ENCODE measurements around the gene PITRM1.

PITRM1 gene

DNA sequence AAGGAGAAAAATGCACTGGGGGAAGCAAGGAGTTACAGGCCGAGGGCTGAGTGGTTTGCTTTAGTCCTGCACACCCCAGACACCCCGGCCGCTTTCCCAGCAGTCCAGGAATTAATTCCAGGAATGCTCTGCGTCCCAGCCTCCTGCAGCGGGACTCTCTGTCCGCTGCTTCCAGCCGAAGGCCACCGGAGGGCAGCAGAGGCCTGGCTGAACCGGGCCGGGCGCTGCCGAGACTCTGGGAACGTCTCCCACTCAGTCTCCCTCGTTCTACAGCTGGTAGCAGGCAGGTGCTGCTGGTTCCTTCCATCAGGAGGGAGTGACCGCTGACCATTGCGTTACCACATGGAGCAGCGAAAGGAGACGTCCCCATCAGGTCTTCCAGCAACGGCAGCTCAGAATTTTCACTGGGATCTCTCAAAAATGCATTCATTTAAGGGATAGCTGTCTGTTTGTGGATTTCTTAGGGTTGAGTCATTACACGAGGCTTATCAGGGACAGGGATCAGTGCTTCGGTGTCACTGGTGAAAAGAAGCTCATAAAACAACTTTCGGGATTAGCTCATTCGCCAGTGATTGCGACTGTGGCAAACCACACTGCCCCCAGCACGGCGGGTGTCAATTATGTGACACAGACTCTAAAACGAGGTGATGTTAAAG is 24.9 kb upstream of the PITRM1 start:
- H3K27ac ChIP-seq, result peak overlapping the region in 1 of 2 donors; percentile 40
- peak overlapping the region; percentile 63 for H3K4me3 ChIP-seq
- TF ChIP-seq, protein P1, sequence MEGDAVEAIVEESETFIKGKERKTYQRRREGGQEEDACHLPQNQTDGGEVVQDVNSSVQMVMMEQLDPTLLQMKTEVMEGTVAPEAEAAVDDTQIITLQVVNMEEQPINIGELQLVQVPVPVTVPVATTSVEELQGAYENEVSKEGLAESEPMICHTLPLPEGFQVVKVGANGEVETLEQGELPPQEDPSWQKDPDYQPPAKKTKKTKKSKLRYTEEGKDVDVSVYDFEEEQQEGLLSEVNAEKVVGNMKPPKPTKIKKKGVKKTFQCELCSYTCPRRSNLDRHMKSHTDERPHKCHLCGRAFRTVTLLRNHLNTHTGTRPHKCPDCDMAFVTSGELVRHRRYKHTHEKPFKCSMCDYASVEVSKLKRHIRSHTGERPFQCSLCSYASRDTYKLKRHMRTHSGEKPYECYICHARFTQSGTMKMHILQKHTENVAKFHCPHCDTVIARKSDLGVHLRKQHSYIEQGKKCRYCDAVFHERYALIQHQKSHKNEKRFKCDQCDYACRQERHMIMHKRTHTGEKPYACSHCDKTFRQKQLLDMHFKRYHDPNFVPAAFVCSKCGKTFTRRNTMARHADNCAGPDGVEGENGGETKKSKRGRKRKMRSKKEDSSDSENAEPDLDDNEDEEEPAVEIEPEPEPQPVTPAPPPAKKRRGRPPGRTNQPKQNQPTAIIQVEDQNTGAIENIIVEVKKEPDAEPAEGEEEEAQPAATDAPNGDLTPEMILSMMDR (IDR thresholded peaks at IDR 0.05), result peak; percentile 77
- DNase-seq (ENCODE audit: low spot score), result no peak

DNA sequence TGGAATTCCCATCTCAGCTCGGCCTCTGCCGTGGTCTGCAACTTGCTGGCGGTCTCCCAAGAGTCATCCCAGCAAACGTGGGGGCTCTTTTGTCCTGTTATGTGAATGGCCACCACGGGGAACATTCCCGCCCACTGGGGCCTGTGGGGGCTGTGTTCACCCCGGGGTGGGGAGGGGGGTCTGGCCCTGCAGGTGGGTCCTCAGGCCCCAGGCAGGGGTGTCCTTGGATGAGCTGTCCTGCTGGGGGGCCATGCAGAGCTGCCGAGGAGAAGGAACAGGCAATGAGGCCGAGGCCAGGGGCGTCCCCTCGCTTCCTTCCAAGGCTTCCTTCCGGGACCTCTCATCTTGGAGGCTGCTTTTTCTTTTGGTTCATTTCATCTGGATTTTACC is 24.4 kb upstream of the PITRM1 start:
- DNase-seq (ENCODE audit: low spot score), result no peak

DNA sequence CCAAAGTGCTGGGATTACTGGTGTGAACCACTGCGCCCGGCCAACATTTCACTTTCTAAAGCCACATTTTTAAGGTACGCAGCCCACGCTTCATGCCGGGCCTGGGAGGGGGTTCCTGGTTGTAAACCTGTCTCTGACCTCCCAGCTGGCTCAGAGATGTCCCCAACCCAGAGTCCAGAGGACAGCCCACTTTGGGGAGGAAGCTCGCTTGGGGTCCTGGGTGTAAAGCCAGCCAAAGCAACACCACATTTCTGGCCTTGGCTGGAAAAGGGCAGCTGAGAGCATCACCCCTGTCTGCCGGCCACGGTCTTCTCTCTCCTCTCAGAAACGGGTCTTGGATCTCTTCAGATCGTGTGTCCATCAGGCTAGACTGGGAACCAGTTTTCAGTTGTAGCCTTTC is 23.9 kb upstream of the PITRM1 start:
- TF ChIP-seq, protein P1 (IDR thresholded peaks at IDR 0.05), result no peak
- no peak for DNase-seq (ENCODE audit: low spot score)
- no peak overlapping the region for H3K4me3 ChIP-seq
- H3K27ac ChIP-seq, result no peak overlapping the region

More for the DNA sequence above, 24.4 kb upstream of the PITRM1 start:
- TF ChIP-seq, protein P1 (IDR thresholded peaks at IDR 0.05), result no peak
- Histone ChIP-seq H3K4me3 (peak overlapping the region; percentile 63), H3K27ac (peak overlapping the region in 1 of 2 donors; percentile 40)

DNA sequence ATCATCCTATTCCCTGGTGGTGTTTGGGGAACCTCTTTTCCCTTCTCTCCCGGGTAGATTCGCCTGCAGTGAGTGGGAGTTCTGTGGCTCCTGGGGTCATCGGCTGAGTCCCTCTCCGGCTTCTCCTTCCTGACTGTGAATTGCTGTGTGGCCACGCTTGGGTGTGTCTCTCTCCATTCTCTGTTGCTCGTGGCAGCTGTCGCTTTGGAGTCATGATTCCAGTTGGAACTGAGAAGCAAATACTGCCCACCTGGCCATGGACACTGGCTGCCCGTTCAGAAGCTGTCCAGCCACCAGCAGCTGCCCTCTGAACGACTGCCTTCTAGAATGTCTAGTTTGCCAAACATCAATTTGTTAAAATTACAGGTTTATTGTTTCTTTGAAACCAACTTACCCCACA is 23.1 kb upstream of the PITRM1 start:
- TF ChIP-seq, protein P1 (IDR thresholded peaks at IDR 0.05), result no peak
- Histone ChIP-seq H3K4me3 (no peak overlapping the region), H3K27ac (no peak overlapping the region)
- no peak for DNase-seq (ENCODE audit: low spot score)

DNA sequence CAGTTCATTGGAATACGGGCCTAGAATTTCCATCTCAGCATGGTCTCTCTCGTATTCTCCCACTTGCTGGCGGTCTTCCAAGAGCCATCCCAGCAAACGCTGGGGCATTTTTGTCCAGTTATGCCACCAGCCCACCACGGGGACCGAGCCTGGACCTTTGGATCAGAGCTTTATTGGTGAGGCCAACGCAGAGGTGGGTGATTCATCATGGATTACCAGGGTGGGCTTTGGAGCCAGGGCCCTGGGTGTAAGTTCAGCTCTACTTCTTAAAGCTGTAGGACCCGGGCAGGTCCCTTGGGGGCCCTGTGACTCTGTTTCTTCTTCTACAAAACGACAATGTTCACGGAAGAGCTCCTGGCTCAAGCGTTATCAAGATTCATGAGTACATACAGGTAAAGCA is 22.7 kb upstream of the PITRM1 start:
- no peak for DNase-seq (ENCODE audit: low spot score)
- TF ChIP-seq, protein P1 (IDR thresholded peaks at IDR 0.05), result no peak
- Histone ChIP-seq H3K4me3 (no peak overlapping the region), H3K27ac (no peak overlapping the region)

DNA sequence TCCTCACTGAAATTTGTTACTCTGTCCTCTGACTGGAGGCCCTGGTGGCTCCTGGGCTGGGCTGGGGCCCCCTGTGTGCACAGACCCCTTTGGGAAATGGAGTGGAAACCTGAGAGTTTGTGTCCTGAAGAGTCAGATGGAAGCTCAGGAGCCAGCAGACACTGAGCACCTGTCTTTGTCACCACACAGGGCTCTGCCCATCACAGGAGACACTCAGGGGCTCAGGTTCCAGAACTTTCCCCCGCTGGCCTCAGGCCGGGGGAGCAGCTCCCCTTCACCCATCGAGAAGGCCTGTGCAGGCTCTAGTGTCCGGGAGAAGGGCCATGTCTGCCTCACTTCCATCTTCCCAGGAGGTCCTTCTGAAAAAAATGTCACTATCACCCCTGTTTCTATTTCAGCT is 22.3 kb upstream of the PITRM1 start:
- no peak overlapping the region for H3K4me3 ChIP-seq
- DNase-seq (ENCODE audit: low spot score), result no peak
- TF ChIP-seq, protein P1 (IDR thresholded peaks at IDR 0.05), result no peak
- H3K27ac ChIP-seq, result no peak overlapping the region

DNA sequence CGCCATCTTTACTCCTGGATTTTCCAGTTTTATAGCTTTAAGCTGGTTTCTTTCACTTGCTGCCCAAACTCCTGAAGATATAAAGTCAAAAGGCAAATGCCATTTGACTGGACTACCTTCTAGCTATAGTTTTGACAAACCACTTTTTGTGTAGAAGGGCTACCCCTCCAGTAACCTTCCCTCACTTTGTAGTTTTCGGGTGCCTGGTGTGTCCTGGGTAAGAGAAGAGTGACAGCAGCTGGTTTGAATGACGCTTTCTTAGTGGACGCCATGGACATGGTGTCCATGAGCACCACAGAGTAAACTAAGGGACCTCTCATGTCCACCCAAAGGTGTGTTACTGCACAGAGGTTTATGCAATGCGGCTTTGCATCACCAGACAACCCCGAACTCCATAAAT is 21.2 kb upstream of the PITRM1 start:
- Histone ChIP-seq H3K4me3 (no peak overlapping the region), H3K27ac (no peak overlapping the region)
- TF ChIP-seq, protein P1 (IDR thresholded peaks at IDR 0.05), result no peak
- no peak for DNase-seq (ENCODE audit: low spot score)

Data from coronary artery (tissue), 2 donors.